GM19455 (cell line): ENCODE measurements around the gene SCN5A.
"Not testable (repeated sequence)": the region's sequence is repeated elsewhere in the genome, so short reads cannot be mapped to it uniquely, and the experiment has no call there.

Experiments used
- ATAC-seq: cut with Tn5 transposase; IDR thresholded peaks from one replicate; pipeline ENCODE4 v1.9.1; 2021; ENCODE audit not compliant: unreplicated experiment

Gene SCN5A

GRCh38 chr3:38580450-38581382, 68.8 kb downstream of the SCN5A start:
- ATAC-seq, result no peak

DNA sequence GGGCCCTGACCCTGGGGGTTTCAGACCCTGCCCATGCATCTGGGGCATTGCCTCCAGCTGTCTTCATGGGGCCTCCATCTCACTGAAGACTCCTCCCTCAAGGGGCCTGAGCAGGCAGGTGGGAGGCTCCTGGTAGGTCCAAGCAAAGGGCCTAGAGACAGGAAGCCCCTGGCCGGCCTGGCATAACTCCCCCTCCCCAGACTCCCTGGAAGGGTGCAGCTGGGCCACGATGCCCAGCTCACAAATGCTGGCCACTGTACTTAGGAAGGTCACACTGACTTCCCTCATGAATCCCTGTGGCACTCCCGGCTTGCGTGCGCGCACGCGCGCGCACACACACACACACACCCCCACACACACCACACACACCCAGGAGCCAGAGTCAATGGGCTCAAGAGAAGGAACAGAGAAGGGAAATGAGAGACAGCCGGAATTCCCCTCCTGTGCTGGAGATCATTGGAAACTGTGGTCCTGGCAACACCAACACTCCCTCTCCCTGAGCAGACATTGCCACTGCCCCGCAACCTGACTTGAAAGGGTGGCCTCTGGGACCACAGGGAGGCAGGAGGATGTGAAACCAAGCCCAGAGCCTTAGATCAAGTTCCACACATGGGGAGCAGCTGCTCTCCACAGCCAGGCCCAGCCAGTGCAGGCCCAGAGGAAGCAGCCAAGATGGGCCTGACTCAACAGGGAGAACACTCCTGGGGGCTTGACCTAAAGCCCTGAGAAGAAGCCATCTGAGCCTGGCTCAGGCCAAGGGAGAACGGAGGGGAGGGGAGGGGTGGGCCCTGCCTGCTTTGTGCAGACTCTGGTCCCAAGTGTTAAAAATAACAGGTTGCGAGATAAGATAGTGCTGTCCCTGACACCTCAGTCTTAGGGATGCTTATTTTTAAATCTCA, 69.7 kb downstream of the SCN5A start:
- no peak for ATAC-seq

GRCh38 chr3:38579141-38579540, 70.3 kb downstream of the SCN5A start:
- ATAC-seq, result no peak

GRCh38 chr3:38578551-38578950, 70.9 kb downstream of the SCN5A start:
- no peak for ATAC-seq

DNA sequence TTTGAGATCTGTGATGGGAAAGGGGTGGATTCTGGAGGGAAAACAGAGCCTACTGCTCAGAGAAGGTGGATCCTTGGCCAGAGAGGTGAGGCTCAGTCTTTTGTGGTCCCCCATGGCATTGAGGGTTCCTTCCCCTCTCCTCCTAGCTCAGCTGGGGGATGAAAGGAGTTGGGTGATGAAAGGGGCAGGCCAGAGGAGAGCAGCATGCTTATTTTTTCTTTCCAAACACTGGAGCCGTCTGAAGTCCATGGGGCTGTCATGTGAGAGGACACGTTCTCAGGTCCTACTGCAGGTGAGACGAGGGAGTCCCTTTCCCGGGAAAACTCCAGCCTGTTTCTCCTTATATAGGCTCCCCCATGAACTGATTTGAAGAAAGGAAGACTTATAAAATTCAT, 71.4 kb downstream of the SCN5A start:
- ATAC-seq, result no peak

DNA sequence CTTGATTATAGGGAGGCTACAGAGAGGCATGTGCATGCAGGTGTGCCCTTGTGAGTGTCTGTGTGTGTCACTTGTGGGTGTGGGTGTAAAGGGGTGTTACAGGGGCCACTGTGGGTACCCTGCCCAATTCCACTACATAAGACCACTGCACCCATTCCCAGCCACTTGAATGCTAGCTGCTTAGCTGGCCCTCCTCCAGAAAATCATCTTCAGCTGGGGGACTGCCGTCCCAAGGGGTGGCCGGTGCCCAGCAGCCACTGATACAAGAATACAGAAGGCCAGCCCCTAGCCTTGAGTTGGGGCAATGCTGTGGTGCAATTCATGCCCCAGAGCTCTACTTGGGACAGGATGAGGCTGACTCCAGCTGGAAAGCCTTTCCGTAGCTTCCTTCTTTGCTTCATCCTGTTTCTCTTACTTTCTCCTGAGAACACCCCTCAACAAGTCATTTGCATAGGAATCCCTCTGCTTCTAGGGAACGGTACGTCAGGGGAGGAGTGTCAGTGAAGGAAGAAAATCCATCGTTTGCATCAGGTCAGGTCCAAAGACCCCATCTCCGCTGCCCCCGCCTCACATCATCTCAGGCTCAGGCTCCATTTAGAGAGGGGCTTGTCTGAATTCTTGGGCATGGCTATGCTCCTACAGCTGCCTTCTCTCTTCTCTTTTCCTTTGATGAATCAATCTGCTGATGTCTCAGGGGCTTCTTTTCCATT, 72.0 kb downstream of the SCN5A start:
- no peak for ATAC-seq

- no peak for ATAC-seq
Measured at GRCh38 chr3:38576526-38577370, 72.7 kb downstream of the SCN5A start.

- no peak for ATAC-seq
Measured at GRCh38 chr3:38576131-38576525, 73.4 kb downstream of the SCN5A start.

GRCh38 chr3:38575279-38575843, 74.1 kb downstream of the SCN5A start:
- ATAC-seq, result no peak

DNA sequence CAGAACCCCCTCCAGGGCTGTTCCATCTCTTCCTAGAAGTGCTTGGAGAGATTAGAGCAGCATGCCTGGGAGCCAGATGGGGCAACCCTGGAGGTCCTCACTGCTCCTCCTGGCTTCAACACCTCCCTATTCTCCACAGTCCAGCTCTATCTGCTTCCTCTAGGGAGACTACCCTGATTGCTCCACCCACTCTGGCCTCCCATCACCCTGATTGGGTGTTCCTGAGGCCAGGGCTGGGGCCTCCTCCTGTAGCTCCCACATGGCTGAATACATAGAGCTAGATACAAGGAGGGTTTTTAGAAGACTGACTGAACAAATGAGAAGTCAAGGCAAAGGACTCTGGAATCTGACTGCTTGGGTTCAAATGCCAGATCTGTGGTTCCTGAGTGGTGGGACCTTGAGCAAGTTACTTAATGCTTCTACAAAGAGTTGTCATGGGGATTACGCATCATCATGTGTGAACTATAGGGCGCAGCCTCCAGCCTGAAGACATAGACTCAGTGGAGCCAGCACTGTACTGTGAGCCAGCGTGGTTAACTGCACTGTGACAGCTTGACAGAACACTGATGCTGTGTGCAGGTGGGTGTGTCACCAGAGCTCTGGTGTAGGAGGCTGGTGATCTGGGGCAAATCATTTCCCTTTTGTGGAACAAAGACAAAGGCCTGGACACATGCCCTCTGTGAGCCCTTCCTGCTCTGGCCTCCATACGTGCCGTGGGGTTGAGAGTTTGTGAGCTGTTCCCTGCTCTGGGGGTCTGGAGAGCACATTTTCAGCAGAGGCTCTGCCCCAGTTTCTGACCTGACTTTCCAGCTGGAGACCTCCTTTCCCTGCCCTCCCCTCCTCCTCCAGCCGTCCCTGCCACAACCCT, 74.8 kb downstream of the SCN5A start:
- no peak for ATAC-seq

DNA sequence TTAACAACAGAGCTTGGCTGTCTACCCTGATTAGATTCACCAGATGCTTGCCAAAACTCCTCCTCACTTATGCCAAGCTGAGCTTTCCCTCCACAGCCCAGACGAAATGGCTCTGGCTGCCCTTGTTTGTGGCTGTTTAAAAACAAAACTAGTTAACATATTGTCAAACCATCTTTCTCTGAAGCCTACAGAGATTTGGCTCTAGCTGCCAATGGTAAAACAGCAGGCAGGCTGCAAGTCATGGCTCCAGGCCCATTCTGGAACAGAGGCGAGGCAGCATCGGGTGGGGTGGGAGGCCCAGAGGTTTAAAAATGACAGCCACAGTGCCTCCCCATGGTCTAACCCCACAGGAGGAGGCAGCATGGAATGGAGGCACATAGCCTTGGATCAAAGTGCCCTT, 75.9 kb downstream of the SCN5A start:
- no peak for ATAC-seq

DNA sequence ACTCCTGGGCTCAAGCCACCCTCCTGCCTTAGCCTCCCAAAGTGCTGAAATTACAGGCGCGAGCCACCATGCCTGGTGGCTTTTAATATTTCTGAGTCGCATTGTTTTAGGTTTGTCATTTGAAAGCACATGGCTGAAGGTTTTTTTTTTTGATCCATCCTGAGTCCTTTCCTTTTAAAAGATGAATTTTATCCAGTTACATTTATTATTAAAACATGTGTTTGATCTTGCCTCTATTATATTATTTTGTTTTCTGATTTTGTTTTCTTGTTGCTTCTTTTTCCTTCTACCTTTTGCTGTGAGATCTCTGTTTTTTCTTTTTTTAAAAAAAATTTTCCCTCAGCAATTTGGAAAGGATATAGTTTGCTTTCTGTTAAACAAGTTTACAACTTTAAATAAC, 76.4 kb downstream of the SCN5A start:
- ATAC-seq, result no peak

DNA sequence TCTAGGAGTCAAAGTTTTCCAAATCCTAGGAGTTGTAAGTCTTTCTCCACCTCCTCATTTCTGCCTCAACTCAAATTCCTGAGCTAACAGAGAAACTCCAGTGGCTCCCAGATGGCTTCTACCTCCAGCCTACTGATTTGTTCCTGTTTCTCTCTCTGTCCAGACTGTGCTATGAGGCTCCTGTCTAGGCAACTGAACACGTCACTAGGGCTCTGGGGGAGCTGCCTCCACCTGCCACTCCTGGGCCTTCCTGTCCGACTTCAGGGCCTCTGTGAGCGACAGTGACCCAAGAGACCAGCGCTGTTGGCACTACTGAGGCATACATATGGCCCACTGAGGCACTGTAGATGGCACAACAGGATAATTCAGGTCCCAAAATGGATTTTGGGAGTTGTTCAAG, 82.0 kb downstream of the SCN5A start:
- no peak for ATAC-seq

- ATAC-seq, result not testable (repeated sequence)
Measured at GRCh38 chr3:38566794-38567193, 82.7 kb downstream of the SCN5A start.

GRCh38 chr3:38566215-38566528, 83.3 kb downstream of the SCN5A start:
- no peak for ATAC-seq

DNA sequence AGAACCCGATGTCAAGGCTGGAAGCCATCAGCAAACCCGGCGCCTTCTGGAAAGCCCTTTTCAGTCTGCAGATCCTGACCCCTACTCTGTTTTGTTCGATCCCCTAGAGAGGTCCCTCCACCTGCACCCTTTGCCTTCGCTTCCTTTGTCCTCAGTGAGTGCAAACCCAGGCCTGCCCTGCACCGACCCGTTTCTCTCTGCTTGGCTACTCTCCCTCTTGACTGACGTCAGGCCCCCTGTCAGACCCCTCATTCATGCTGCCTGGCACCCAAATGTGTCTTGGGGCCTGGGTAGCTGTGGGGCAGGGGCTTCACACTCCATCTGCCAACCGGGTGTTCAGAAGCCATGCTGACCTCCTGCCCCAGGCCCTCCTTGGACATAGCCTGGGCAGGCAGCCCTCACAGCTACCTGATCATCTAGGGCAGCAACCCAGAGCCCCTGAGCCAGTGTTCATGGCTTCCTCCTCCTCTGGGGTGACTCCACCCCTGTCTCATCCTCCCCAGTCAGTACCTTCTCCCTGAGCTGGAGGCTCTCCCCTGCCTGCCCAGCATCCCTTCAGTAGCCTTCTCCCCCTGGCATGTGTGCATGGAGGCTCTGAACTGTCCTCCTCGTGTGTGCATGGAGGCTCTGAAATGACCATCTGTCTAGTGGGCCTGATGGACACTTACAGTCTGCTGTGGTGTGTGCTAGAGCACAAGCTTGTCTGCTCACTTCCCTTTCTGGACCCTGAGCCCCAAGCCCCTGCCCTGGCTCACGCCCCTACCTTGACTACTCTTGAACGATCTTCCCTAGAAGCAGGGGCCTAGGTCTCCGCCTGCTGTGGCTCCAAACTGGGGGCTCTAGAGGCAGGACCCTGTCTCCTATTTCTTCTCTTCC, 83.9 kb downstream of the SCN5A start:
- no peak for ATAC-seq

GRCh38 chr3:38564631-38565338, 84.7 kb downstream of the SCN5A start:
- ATAC-seq, result no peak

DNA sequence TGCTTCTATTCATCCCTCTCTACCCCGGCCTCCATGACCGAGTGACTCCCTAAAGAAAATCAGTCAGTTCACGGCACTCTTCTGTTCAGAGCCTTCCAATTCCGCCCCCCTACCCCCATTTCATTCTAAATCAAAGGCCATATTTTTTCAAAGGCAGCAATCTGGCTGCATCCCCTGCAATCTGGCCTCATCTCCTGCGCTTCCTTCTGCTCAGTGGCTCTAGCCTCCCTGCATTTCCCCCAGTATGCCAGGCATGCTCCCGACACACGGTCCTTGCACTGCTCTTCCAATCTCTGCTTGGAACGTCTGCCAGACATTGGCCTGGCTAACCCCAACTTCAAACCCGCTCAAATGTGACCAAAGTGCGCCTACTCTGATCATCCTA, 85.6 kb downstream of the SCN5A start:
- ATAC-seq, result no peak
